Measurements from ENCODE around the gene MARCKSL1.
"Not testable (repeated sequence)": the region's sequence is repeated elsewhere in the genome, so short reads cannot be mapped to it uniquely, and the experiment has no call there.

The MARCKSL1 gene

GRCh38 chr1:32332290-32333079, 3.5 kb downstream of the MARCKSL1 start:
- DNase-seq, result no peak

- no peak for DNase-seq
Measured at GRCh38 chr1:32331549-32331948, 4.5 kb downstream of the MARCKSL1 start.

DNA sequence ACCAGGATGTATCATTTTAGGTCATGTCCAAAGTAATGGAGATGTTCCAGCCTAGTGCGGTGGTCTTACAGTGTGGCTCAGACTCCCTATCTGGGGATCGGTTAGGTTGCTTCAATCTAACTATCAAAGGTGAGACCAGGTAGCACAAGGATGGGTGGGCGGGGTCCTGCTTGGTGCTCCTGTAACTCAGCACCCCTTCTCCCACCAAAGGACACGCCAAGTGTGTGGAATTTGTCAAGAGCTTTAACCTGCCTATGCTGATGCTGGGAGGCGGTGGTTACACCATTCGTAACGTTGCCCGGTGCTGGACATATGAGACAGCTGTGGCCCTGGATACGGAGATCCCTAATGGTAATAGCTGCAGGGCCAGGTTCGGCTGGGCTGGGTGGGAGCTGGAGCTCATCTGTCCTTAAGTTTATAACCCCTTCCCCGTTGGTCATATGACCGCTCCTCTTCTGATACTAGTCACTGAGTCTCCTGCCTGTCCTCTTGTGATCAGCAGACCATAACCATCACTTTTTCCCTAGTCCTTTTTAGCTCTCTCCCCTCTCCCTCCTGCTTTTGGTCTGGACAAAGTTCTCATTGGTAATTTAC, 5.4 kb downstream of the MARCKSL1 start:
- no peak for DNase-seq

GRCh38 chr1:32329931-32330466, 6.0 kb downstream of the MARCKSL1 start:
- DNase-seq, result no peak

- no peak for DNase-seq
Measured at GRCh38 chr1:32327204-32327603, 8.8 kb downstream of the MARCKSL1 start.

DNA sequence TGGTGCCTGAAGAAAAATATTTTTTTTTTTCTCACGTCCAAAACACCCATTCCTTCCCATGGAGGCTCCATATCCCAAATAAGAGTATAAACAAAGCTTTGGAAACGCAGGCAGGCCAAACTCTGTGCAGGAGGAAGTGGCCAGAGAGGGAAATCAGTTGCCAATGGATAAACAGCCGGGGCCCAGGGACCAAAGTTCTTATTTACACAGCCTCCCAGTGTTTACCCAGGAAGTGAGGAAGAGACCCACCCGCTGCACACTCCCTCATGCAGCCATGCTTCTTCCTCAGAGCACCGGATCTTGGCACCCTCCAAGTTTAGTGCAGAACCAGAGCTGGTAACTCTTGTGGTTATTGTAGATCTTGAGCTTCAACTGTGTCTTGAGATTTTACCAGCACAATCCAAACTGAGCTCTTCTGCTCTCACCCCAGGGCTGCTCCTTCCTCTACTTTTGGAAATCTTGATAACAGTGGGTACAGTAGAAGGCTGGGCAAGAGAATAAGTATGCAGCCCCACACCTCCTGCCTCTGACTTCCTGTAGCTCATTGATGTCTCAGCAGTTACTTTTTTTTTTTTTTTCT, 14.2 kb downstream of the MARCKSL1 start:
- DNase-seq, result no peak

- no peak for DNase-seq
Measured at GRCh38 chr1:32318127-32318869, 17.7 kb downstream of the MARCKSL1 start.

GRCh38 chr1:32316903-32317277, 19.1 kb downstream of the MARCKSL1 start:
- DNase-seq, result no peak

DNA sequence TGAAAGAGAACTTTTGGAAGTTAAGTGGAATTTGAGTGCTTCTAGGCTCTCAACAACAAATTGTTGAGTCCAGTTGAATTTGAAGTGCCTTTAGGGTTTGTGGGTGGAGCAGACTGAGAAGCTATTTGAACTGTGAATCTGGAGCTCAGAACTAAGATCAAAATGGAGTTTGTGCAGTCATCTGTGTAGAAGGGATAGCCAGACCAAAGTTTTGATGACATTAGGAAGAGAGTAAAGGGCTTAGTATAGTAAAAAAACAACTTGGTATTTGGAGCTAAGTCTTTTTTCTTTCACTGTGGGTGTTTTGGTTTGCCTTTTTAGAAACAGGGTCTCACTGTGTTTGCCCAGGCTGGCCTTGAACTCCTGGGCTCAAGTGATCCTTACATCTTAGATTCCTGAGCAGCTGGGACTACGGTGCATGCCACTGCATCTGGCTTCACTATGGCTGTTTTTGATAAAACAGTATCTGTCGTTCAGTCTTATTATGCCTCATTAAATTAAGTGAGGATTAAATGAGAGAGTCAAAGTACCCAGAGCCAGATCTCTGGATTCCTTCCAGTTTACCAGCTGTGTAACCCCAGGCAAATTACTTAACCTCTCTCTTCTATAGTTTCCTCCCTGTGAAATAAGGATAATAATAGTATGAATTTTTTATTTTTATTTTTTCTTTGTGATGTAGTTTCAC, 24.2 kb downstream of the MARCKSL1 start:
- no peak for DNase-seq

GRCh38 chr1:32309960-32310359, 26.1 kb downstream of the MARCKSL1 start:
- no peak for DNase-seq

DNA sequence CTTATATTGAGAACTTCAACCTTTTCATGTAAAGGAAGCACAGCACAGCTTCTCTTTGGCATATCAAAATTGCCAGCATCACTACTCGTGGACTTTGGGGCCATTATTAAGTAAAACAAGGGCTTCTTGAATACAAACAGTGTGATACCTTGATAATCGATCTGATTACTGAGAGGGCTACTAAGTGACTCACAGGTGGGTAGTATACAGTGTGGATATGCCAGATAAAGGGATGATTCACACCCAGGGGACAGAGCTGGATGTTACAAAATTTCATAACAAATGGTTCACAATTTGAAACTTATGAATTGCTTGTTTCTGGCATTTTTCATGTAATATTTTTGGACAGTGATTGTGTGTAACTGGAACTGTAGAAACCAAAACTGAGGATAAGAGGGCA, 28.7 kb downstream of the MARCKSL1 start:
- no peak for DNase-seq

DNA sequence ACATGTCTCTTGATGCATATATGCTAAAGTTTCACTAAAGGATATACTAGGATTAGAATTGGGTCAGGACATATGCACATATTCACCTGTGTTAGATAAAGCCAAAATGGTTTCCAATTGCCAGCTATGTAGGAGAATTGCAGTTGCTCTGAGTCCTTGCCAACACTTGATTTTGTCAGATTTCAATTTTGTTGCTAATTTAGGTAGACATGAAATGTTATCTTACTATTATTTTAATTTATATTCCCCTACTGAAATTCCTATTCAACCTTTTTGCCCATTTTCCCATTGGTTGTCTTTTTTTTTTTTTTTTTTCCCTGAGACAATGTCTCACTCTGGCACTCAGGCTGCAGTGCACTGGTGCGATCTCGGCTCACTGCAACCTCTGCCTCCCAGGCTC, 30.7 kb downstream of the MARCKSL1 start:
- no peak for DNase-seq

- DNase-seq, result no peak
Measured at GRCh38 chr1:32303997-32304622, 31.9 kb downstream of the MARCKSL1 start.

DNA sequence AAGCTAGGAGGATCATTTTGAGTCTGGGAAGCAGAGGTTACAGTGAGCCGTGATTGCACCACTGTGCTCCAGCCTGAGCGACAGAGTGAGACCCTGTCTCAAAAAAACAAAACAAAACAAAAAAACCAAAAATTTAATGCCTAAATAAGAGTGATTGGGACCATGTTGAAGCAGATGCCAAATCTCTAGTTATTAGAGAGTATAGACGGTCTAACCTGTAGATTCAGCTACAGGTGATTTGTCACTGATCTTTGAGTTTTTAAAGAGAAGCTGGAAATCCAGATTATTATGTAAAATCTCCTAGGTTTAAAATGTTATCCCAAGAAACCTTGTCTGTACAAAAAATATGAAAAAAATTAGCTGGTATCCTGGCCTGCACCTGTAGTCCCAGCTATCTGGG, 32.7 kb downstream of the MARCKSL1 start:
- DNase-seq, result no peak

GRCh38 chr1:32299327-32299726, 36.7 kb downstream of the MARCKSL1 start:
- DNase-seq, result no peak

GRCh38 chr1:32298211-32298610, 37.8 kb downstream of the MARCKSL1 start:
- DNase-seq, result not testable (repeated sequence)

GRCh38 chr1:32291708-32292538, 44.1 kb downstream of the MARCKSL1 start, which contains the start of gene HDAC1:
Gene HDAC1 (plus strand): TSS chr1:32292083. CDS start chr1:32292170, 87 bp downstream.
- peak; percentile 85 for DNase-seq

DNA sequence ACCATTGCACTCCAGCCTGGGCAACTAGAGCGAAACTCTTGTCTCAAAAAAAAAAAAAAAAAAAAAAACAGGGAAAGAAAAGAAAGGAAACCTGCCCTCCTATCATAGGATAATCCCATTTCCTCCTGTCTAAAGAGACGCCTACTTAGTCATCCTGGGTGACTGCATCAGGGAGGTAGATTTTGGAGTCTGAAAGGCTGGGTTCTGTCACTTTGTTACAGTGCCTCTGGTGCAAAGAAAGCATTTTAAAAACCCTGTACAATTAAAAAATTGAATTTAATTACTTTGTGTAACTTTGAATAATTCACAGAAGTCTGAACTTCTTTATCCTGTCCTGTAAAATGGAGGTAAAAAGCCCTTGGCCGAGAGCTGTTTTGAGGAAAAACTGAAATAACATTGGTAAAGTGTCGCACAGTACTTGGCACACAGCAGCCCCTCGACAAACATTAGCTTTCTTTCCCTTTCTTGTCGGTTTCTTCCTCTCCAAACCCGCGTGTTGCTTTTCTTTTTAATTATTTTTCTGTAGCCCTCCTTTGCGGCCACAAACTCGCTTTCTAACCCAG, 44.8 kb downstream of the MARCKSL1 start:
- no peak for DNase-seq

DNA sequence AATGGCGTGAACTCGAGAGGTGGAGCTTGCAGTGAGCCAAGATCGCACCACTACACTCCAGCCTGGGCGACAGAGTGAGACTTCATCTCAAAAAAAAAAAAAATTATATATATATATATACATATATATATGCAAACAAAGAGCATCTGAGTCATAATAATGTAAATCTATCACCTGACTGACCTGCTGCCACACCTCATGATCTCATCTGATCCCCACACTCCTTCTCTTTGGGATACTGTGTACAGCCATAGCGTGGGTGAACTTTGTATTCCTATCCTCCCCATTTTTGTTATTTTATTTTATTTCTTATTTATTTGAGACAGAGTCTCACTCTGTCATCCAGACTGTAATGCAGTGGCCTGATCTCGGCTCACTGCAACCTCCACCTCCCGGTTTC, 46.8 kb downstream of the MARCKSL1 start:
- DNase-seq, result no peak

DNA sequence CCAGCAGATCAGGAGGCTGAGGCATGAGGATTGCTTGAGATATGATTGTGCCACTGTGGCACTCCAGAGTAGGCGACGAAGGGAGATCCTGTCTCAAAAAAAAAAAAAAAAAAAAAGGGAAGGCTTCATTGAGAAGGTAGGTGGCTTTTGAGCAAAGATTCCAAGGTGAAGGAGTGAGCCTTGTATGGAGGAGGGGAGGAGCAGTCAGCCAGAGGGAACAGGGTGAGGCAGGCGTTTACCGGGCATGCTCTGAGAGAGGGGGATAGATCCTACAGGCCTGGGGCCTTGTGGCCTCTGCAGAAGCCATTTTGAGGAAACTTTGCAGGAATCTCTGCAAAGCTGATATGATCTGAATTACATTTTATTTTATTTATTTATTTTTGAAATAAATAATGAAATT, 49.3 kb downstream of the MARCKSL1 start:
- DNase-seq, result no peak

DNA sequence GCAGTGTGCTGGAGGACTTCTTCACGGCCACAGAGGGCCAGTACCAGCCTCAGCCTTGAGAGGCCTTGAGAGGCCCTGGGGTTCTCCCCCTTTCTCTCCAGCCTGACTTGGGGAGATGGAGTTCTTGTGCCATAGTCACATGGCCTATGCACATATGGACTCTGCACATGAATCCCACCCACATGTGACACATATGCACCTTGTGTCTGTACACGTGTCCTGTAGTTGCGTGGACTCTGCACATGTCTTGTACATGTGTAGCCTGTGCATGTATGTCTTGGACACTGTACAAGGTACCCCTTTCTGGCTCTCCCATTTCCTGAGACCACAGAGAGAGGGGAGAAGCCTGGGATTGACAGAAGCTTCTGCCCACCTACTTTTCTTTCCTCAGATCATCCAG, 50.4 kb downstream of the MARCKSL1 start:
- no peak for DNase-seq
